Epithelial cell of esophagus (primary cell): ENCODE measurements around the gene RAPGEFL1.
"Not testable (repeated sequence)": the region's sequence is repeated elsewhere in the genome, so short reads cannot be mapped to it uniquely, and the experiment has no call there.

Experiments
- DNase-seq: peaks from one replicate; pipeline ENCODE4 v3.0.0; 2010; ENCODE audit warnings: low read depth
- H3K4me3 ChIP-seq: 2 replicates; pipeline ENCODE4 v1.5.1; 2011; ENCODE audit warnings: mild to moderate bottlenecking, low read length, control low read depth
- CTCF ChIP-seq: IDR thresholded peaks from 2 replicates; pipeline ENCODE4 v1.5.1; 2011; ENCODE audit warnings: low read depth, mild to moderate bottlenecking, low read length, control low read depth, inconsistent platforms; ENCODE audit not compliant: insufficient read depth; ENCODE audit errors: missing control alignments

Gene RAPGEFL1

GRCh38 chr17:40177275-40177874, at the start of gene RAPGEFL1:
Gene RAPGEFL1, plus strand, starts transcription at chr17:40177470. Its CDS starts 392 bp downstream, at chr17:40177862.
- peak; percentile 88 for DNase-seq
- peak within 1 kb of the TSS; percentile 70 for H3K4me3 ChIP-seq
- no peak for TF ChIP-seq CTCF

GRCh38 chr17:40129498-40129897, 47.8 kb upstream of the RAPGEFL1 start:
- no peak for TF ChIP-seq CTCF
- H3K4me3 ChIP-seq = no peak overlapping the region
- DNase-seq = no peak

- peak; percentile 19 for DNase-seq
- no peak overlapping the region for H3K4me3 ChIP-seq
- no peak for TF ChIP-seq CTCF
These were observed 46.8 kb upstream of the RAPGEFL1 start for GRCh38 chr17:40130352-40131042.

- H3K4me3 ChIP-seq = no peak overlapping the region
- no peak for DNase-seq
- no peak for TF ChIP-seq CTCF
These were observed 43.1 kb upstream of the RAPGEFL1 start for GRCh38 chr17:40134184-40134583.

- no peak for DNase-seq
- no peak overlapping the region for H3K4me3 ChIP-seq
- no peak for TF ChIP-seq CTCF
These were observed 41.5 kb upstream of the RAPGEFL1 start for GRCh38 chr17:40135817-40136216.

GRCh38 chr17:40139566-40140058, 37.7 kb upstream of the RAPGEFL1 start:
- TF ChIP-seq CTCF = no peak
- no peak for DNase-seq
- peak overlapping the region; percentile 75 for H3K4me3 ChIP-seq

GRCh38 chr17:40143166-40143565, 34.1 kb upstream of the RAPGEFL1 start:
- DNase-seq, H3K4me3 ChIP-seq: not testable (repeated sequence)
